HG03469 (cell line): ENCODE results near the gene HIP1.
"Not testable (repeated sequence)": the region's sequence is repeated elsewhere in the genome, so short reads cannot be mapped to it uniquely, and the experiment has no call there.

ENCODE experiments used
- ATAC-seq: cut with Tn5 transposase; IDR thresholded peaks from one replicate; pipeline ENCODE4 v1.9.1; 2021; ENCODE audit warnings: mild to moderate bottlenecking, moderate library complexity, moderate number of reproducible peaks; ENCODE audit not compliant: unreplicated experiment

The HIP1 gene

GRCh38 chr7:75619636-75620035 lies 119.1 kb downstream of the HIP1 start:
- no peak for ATAC-seq

DNA sequence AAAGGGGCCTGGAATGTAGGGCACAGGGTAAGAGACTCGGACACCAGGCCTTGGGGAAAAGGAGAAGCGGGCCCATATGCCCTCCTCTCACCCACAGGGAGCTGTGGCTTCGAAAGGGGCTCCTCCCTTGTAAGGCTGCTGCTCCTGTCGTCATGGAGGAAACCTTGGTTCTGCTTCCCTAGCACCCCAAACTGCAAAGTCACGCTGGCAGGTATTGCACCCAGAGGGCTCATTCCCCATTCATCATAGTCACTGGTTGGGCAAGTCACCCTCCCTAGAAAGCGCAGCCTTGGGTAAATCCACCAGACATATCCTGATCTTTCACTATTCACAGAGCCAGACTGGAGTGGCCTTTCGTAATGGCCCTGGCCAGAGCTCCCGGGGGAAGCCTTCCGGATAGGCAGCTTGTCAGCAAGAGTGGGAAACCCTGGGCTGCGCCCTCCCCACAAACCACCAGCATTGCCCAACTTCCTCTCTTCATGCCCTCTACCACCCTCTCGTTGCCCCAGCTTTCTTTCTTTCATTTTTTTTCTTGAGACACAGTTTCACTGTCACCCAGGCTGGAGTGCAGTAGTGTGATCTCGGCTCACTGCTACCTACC lies 121.0 kb downstream of the HIP1 start:
- no peak for ATAC-seq

DNA sequence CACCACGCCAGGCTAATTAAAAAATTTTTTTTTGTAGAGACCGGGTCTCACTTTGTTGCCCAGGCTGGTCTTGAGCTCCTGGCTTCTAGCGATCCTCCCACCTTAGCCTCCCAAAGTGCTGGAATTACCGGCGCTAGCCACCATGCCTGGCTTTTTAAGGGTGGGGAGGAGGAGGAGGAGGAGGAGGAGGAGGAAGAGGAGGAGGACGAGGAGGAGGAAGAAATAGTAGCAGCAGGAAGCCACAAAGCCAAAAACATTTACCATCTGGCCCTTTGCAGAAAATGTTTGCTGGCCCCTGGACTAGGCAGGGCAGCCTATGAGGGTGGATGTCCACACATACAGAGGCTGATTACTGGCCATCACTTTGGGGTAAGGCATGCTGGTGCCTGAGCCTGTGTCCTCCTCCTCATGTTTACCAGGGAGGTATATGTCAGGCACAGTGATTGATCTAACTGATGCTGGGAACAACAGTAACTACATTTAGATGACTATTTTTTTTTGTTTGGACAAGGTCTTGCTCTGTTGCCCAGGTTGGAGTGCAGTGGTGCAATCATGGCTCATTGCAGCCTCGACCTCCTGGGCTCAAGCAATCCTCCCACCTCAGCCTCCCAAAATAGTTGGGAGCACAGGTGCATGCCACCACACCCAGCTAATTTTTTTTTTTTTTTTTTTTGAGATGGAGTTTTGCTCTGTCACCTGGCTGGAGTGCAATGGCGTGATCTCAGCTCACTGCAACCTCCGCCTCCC lies 122.1 kb downstream of the HIP1 start:
- no peak for ATAC-seq

DNA sequence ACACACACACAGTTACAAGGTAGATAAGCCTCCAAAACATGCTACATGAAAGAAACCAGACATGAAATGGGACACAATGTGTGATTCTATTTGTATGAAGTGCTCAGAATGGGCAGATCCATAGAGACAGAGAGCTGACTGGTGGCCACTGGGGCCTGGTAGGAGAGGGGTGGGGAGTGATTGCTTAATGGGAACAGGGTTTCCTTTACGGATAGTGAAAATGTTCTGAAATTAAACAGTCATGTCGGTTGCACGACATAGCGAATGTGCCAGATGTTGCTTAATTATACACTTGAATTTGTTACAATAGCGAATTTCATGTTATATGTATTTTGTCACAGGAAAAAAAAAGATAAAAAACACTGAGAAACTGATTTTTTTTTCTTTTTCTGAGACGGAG lies 124.3 kb downstream of the HIP1 start:
- no peak for ATAC-seq

GRCh38 chr7:75613351-75613750 lies 125.4 kb downstream of the HIP1 start:
- ATAC-seq, result no peak

- ATAC-seq, result no peak
Observed at GRCh38 chr7:75611557-75612178, 127.1 kb downstream of the HIP1 start.

DNA sequence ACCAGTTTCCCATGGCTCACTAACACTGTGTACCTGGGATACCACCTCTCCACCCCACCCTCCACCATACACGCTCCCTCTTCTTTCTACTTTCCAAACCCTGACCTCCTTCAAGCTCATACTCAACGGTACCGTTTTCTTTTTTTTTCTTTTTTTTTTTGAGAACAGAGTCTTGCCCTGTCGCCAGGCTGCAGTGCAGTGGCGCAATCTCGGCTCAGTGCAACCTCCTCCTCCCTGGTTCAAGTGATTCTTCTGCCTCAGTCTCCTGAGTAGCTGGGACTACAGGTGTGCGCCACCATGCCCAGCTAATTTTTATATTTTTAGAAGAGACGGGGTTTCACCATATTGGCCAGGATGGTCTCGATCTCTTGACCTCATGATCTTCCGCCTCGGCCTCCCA lies 129.3 kb downstream of the HIP1 start:
- not testable (repeated sequence) for ATAC-seq

- ATAC-seq, result no peak
Observed at GRCh38 chr7:75608451-75609122, 130.2 kb downstream of the HIP1 start.

- no peak for ATAC-seq
Observed at GRCh38 chr7:75604408-75604807, 134.3 kb downstream of the HIP1 start.

GRCh38 chr7:75602831-75603230 lies 135.9 kb downstream of the HIP1 start:
- ATAC-seq, result not testable (repeated sequence)

- ATAC-seq, result no peak
Observed at GRCh38 chr7:75601539-75601938, 137.2 kb downstream of the HIP1 start.

DNA sequence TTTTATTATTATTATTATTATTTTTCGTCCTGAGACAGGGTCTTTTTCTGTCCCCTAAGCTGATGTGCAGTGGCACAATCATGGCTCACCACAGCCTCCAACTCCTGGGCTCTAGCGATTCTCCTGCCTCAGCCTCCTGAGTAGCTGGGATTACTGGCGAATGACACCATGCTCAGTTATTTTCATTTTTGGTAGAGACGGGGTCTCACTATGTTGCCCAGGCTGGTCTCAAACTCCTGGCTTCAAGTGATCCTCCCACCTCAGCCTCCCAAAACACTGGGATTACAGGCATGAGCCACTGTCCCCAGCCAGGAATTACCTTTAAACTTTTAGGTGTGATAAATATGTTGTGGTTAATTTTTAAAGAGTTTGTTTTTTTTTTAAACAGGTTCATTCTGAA lies 138.0 kb downstream of the HIP1 start:
- not testable (repeated sequence) for ATAC-seq

- no peak for ATAC-seq
Observed at GRCh38 chr7:75599244-75599781, 139.4 kb downstream of the HIP1 start.

- no peak for ATAC-seq
Observed at GRCh38 chr7:75596727-75597614, 141.8 kb downstream of the HIP1 start.

DNA sequence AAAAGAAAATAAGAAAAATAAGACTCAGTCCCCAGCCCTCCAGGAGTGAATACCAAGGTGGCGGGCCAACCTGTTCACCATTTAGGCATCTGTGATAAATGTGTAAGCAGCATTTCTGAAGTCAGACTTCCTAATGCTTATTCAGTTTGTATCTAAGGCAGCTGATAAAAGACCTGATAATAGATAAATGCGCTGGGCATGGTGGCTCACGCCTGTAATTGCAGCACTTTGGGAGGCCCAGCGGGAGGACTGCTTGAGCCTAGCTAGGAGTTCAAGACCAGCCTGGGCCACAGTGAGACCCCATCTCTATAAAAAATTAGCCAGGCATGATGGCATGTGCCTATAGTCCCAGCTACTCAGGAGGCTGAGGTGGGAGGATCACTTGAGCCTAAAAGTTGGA lies 143.0 kb downstream of the HIP1 start:
- no peak for ATAC-seq

DNA sequence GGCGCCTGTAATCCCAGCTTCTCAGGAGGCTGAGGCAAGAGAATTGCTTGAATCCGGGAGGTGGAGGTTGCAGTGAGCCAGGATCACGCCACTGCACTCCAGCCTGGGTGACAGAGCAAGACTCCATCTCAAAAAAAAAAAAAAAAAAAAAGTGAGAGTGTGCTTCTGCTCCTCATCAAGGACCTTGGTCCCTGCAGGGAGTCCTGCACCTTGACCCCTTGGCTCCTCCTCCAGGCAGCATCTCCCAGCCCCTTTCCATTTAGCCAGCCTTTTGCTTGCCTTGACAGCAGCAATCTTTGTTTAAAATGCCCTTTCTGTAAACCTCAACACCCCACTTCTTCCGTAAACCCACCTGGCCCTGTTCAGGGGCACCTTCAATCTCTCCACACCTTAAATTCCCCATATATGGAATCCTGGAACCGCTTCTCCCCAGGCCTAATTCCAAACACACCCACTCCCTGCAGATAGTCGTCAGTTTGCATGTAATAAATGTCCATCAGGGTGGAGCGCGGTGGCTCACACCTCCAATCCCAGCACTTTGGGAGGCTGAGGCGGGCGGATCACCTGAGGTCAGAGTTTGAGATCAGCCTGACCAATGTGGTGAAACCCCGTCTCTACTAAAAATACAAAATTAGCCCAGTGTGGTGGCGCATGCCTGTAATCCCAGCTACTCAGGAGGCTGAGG lies 145.1 kb downstream of the HIP1 start:
- ATAC-seq, result not testable (repeated sequence)

GRCh38 chr7:75591467-75592255 lies 147.1 kb downstream of the HIP1 start:
- no peak for ATAC-seq

GRCh38 chr7:75590373-75591005 lies 148.3 kb downstream of the HIP1 start:
- ATAC-seq, result no peak

DNA sequence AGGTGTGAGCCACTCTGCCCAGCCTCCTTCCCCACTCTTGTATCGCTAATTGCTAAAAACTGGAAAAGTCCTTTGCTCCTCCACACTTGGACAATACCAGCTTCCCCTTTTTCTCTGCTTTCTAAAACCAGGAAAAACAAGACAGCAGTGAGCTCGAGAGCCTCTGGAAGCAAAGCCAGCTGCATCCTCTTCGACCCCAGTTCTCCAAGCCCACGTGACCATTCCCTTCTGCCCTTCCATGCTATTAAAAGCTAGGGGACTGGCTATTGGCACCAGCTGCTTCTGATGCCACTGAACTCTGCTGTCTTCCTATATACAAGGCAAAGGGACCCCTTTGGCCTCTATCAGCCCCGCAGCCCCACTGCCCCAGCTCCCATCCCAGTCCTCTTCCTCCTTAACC lies 154.4 kb downstream of the HIP1 start:
- ATAC-seq, result no peak
